ENCODE results near the gene DHPS. TPM values are rescaled to one million over a fixed set of nuclear protein-coding genes. Genes with fewer than 3 reads are reported as not detected.

Gene DHPS
- total RNA-seq, 2 experiments from 2014 or later: 106 to 113 TPM

DNA sequence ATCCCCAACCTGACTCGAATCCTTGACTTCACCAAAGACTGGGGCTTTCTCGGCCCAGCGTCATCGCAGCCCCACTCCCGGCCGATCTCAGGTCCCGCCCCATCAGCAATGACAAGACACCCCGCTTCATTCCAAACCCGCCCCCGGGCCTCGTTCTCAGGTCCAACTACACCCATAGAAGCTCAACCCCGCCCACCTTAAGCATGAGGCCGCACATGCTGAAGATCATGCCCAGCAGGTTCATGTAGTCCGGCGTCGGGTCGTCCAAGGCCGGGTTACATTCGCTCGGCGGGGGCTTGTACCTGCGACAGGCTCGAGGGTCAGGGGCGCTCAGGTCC, 12.8 kb downstream of the DHPS start:
- CTCF ChIA-PET: interaction anchor here (0.6 to 7.0 kb wide), 7 partner anchors 9 to 146 kb away, joined by 4 to 44 read pairs (median 5); partner anchors contain the start of genes ZNF490 and ZNF791

GRCh38 chr19:12668346-12668745, 13.3 kb downstream of the DHPS start:
- peaks cover 38% of the 10 kb centered on the region for H3K36me3 Mint-ChIP-seq (ENCODE audit: low read depth)
- POLR2A ChIA-PET: interaction anchor here (0.9 to 5.4 kb wide), 7 partner anchors 12 to 335 kb away, joined by 3 to 37 read pairs (median 6); partner anchors contain the start of genes DHPS, TNPO2, ZNF490 and ZNF563
- no peaks in the 10 kb centered on the region for H3K27me3 Mint-ChIP-seq

More for the DNA sequence above, 12.8 kb downstream of the DHPS start:
- H3K36me3 Mint-ChIP-seq (ENCODE audit: low read depth): peaks cover 34% of the 10 kb centered on the region
- DNase-seq: peak; percentile 72
- peaks cover 62% of the 10 kb centered on the region for H3K4me1 Mint-ChIP-seq
- peak overlapping the region; percentile 97 for H3K27ac Mint-ChIP-seq
- POLR2A ChIA-PET: interaction anchor here (0.9 to 5.4 kb wide), 10 partner anchors 9 to 335 kb away, joined by 3 to 37 read pairs (median 4); partner anchors contain the start of genes DHPS, RNASEH2A, TNPO2 and ZNF490
- H3K9me3 Mint-ChIP-seq: no peaks in the 10 kb centered on the region
- no peaks in the 10 kb centered on the region for H3K27me3 Mint-ChIP-seq
- peak overlapping the region; percentile 89 for H3K4me3 Mint-ChIP-seq

DNA sequence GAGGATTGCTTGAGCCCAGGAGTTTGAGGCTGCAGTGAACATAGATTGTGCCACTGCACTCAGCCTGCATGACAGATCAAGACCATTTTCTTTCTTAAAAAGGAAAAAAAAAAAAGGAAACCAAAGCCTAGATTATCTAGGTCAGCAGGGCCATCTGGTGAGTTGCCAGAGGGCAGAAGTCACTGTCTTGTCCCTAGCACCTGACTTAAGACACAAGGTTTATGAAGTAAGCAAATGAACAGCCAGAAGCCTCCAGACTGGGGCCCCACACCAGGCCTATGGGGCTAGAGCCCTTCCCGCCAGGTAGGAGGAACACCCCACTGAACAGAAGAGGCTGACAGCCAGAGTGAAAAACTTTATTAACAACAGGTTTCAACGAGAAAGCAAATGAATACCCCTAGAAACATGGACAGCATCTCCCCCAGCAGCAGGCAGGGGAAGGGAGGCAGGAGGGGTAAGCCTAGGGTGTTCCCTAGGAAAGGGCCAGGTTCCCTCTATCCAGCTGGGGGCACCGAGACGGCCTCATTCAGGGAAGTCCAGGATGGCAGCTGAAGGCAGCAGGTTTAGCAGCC, 13.9 kb downstream of the DHPS start:
- Mint-ChIP-seq H3K36me3 (ENCODE audit: low read depth) (peaks cover 43% of the 10 kb centered on the region), H3K4me3 (peak overlapping the region; percentile 89), H3K9me3 (no peaks in the 10 kb centered on the region), H3K4me1 (peaks cover 68% of the 10 kb centered on the region), H3K27ac (peak overlapping the region; percentile 97), H3K27me3 (no peaks in the 10 kb centered on the region)
- POLR2A ChIA-PET: interaction anchor here (0.9 to 5.4 kb wide), 2 partner anchors 54 to 334 kb away, joined by 3 to 37 read pairs; partner anchors contain the start of gene ZNF563
- no peak for DNase-seq
- CTCF ChIA-PET: interaction anchor here (1.1 to 7.0 kb wide), 4 partner anchors 28 to 104 kb away, joined by 4 to 44 read pairs (median 4); partner anchors contain the start of genes ZNF490 and ZNF791

More at GRCh38 chr19:12668346-12668745, 13.3 kb downstream of the DHPS start:
- DNase-seq: no peak
- H3K4me1 Mint-ChIP-seq: peaks cover 67% of the 10 kb centered on the region
- H3K27ac Mint-ChIP-seq: peak overlapping the region; percentile 97
- CTCF ChIA-PET: interaction anchor here (0.6 to 7.0 kb wide), 7 partner anchors 10 to 147 kb away, joined by 4 to 44 read pairs (median 5); partner anchors contain the start of genes ZNF490 and ZNF791
- peak overlapping the region; percentile 89 for H3K4me3 Mint-ChIP-seq
- no peaks in the 10 kb centered on the region for H3K9me3 Mint-ChIP-seq

DNA sequence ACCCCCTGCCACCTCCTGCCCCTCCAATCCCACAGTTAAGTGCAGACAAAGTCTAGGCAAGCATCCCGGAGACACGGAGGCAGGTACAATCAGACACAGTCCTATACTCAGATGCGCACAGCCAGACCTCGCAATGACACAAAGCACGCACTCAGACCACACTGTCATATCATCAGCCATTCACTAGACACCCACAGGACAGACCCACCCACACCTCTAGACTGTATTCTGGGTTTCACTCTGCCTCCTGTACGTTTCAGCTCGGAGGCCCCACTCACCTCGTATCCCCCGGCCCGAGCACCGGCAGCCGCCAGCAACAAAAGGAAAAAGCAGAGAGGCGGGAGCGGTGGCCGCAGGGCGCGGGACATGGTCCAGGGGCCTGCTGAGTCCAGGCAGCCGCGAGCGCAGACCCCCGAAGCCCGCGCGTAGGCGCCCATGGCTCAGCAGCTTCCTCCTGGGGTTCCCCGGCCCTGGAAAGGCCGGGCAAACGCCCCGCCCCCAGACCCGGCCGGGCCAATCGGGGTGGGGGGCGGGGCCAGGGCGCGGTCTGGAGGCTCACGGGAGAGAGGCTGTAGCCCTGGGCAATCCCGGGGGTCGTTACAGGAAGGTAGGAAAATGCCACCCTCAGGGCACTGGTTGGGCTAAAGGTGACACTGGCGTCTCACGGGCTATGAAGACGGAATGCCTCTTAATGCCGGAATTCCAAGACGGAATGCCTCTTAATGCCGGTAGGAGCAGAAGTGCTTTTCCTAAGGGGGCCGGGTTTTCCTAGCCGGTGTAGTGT, 15.2 kb downstream of the DHPS start, which contains the start of the genes MAN2B1 and WDR83:
MAN2B1 (minus strand) TSS at position 478 of the 784 bp plus-strand sequence; CDS start at position 437, 41 bp downstream.
WDR83 (plus strand) TSS at position 543 of the 784 bp plus-strand sequence. CDS start 2,984 bp downstream, outside the sequence.
- peaks cover 36% of the 10 kb centered on the region for H3K36me3 Mint-ChIP-seq (ENCODE audit: low read depth)
- CTCF ChIA-PET: interaction anchor here (1.3 to 1.9 kb wide), 4 partner anchors 11 to 103 kb away, joined by 4 to 5 read pairs (median 4); partner anchors contain the start of genes ZNF490 and ZNF791
- H3K4me1 Mint-ChIP-seq: peaks cover 64% of the 10 kb centered on the region
- peak within 1 kb of the TSS; percentile 97 for H3K27ac Mint-ChIP-seq
- DNase-seq: peak; percentile 80
- no peaks in the 10 kb centered on the region for H3K9me3 Mint-ChIP-seq
- POLR2A ChIA-PET: interaction anchor here (0.7 to 5.4 kb wide), 10 partner anchors 15 to 333 kb away, joined by 3 to 37 read pairs (median 4); partner anchors contain the start of genes DHPS, JUNB, ZNF490 and ZNF563
- peak within 1 kb of the TSS; percentile 92 for H3K4me3 Mint-ChIP-seq
- no peaks in the 10 kb centered on the region for H3K27me3 Mint-ChIP-seq

- POLR2A ChIA-PET: interaction anchor here (0.7 to 5.4 kb wide), 10 partner anchors 14 to 332 kb away, joined by 3 to 37 read pairs (median 4); partner anchors contain the start of genes DHPS, JUNB, ZNF490 and ZNF563
- Mint-ChIP-seq H3K4me3 (peak overlapping the region; percentile 92), H3K27me3 (no peaks in the 10 kb centered on the region), H3K4me1 (peaks cover 61% of the 10 kb centered on the region), H3K27ac (peak overlapping the region; percentile 85), H3K36me3 (ENCODE audit: low read depth) (peaks cover 43% of the 10 kb centered on the region), H3K9me3 (no peaks in the 10 kb centered on the region)
- DNase-seq: peak; percentile 32
- CTCF ChIA-PET: interaction anchor here (1.3 to 1.9 kb wide), 4 partner anchors 12 to 102 kb away, joined by 4 to 5 read pairs (median 4); partner anchors contain the start of genes ZNF490 and ZNF791
These were observed 15.9 kb downstream of the DHPS start for GRCh38 chr19:12665671-12666264.

- CTCF ChIA-PET: interaction anchor here (1.4 to 1.9 kb wide), 3 partner anchors 13 to 101 kb away, joined by 4 to 5 read pairs (median 5); no protein-coding TSS in a partner anchor
- POLR2A ChIA-PET: interaction anchor here (1.0 to 5.4 kb wide), 7 partner anchors 14 to 128 kb away, joined by 3 to 37 read pairs (median 6); partner anchors contain the start of genes DHPS, ZNF490 and ZNF791
- H3K4me1 Mint-ChIP-seq: peaks cover 57% of the 10 kb centered on the region
- peak overlapping the region; percentile 92 for H3K4me3 Mint-ChIP-seq
- DNase-seq: peak; percentile 73
- no peaks in the 10 kb centered on the region for H3K9me3 Mint-ChIP-seq
- no peaks in the 10 kb centered on the region for H3K27me3 Mint-ChIP-seq
- peaks cover 46% of the 10 kb centered on the region for H3K36me3 Mint-ChIP-seq (ENCODE audit: low read depth)
- H3K27ac Mint-ChIP-seq: peak overlapping the region; percentile 85
These were observed 16.5 kb downstream of the DHPS start for GRCh38 chr19:12665281-12665573.

DNA sequence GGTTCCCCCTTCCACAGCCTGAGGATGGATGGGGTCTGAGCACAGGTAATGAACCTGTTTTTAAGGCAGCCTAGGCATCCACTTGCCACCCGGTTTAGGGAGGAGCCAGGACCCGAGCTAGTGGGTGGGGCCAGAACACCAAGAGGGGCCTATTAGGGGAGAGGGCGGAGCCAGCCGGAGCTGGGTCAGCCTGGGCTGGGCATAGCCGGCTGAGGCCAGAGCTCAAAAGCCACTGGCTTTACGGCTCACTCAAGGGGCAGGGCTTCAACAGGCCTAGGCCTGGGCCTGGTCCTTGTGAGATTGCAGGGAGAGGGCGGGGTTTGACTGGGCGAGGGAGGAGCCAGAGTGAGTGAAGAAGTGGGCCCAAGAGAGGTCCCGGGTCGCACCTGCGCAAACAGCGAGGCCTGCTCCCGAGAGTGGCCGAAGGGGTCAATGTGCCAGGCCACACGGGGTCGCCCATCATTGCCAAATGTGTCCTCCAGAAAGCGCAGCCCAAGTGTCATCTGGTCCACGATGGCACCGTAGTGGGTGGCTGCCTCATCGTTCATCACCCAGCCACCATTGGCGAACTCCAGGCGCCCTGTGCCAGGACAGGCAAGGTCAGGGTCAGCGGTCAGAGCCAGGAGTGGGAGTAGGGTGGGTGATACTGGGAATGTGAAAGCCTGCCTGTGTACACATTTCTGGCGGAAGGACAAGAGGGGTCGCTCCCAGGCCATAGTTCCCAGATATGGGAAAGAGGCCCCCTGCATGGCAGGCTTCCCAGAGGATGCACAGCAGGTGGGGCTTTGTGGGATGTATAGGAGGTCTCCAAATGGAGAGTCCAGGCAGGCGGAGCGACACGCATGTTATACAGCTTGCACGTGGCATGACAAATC, 17.0 kb downstream of the DHPS start:
- no peaks in the 10 kb centered on the region for H3K27me3 Mint-ChIP-seq
- ChIA-PET POLR2A (interaction anchor here (1.0 to 5.4 kb wide), 4 partner anchors 13 to 54 kb away, joined by 3 to 37 read pairs (median 10); partner anchors contain the start of genes DHPS, ZNF490 and ZNF791), CTCF (interaction anchor here (1.4 to 1.9 kb wide), 3 partner anchors 13 to 101 kb away, joined by 4 to 5 read pairs (median 5); no protein-coding TSS in a partner anchor)
- H3K9me3 Mint-ChIP-seq: no peaks in the 10 kb centered on the region
- H3K36me3 Mint-ChIP-seq (ENCODE audit: low read depth): peaks cover 51% of the 10 kb centered on the region
- no peak for DNase-seq
- H3K4me3 Mint-ChIP-seq: peak overlapping the region; percentile 92
- H3K27ac Mint-ChIP-seq: peak overlapping the region; percentile 85
- H3K4me1 Mint-ChIP-seq: peaks cover 55% of the 10 kb centered on the region

- H3K27me3 Mint-ChIP-seq: no peaks in the 10 kb centered on the region
- H3K4me1 Mint-ChIP-seq: peaks cover 24% of the 10 kb centered on the region
- DNase-seq: no peak
- no peak overlapping the region for H3K27ac Mint-ChIP-seq
- H3K36me3 Mint-ChIP-seq (ENCODE audit: low read depth): peaks cover 63% of the 10 kb centered on the region
- H3K9me3 Mint-ChIP-seq: no peaks in the 10 kb centered on the region
- CTCF ChIA-PET: interaction anchor here (0.8 to 1.3 kb wide), 2 partner anchors 11 to 166 kb away, joined by 3 to 4 read pairs; no protein-coding TSS in a partner anchor
- no peak overlapping the region for H3K4me3 Mint-ChIP-seq
- POLR2A ChIA-PET: interaction anchor here (1.5 kb wide), 1 partner anchor 47 kb away, joined by 4 read pairs; no protein-coding TSS in a partner anchor
These were observed 20.7 kb downstream of the DHPS start for GRCh38 chr19:12660980-12661379.

DNA sequence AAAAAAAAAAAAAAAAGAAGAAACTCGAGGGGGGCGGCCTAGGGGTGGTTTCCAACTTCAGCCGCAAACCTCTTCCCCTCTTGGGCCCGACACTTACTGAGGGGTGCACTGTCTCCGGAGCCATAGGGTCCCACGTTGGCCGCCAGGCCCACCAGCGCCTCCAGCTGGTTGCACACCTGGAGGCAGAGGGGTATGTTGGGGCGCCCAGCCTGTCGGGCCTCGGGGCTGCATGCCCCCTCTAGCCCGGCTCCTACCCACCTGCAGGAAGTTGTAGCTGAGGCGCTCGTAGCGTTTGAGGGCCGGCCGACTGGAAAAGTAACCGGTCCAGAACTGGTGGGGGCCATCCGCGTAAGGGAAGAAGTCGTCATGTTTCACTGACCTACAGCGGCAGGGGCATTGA, 23.7 kb downstream of the DHPS start:
- H3K27ac Mint-ChIP-seq: no peak overlapping the region
- peaks cover 55% of the 10 kb centered on the region for H3K36me3 Mint-ChIP-seq (ENCODE audit: low read depth)
- H3K9me3 Mint-ChIP-seq: no peaks in the 10 kb centered on the region
- H3K27me3 Mint-ChIP-seq: no peaks in the 10 kb centered on the region
- no peak overlapping the region for H3K4me3 Mint-ChIP-seq
- ChIA-PET CTCF (interaction anchor here (0.6 to 1.4 kb wide), 4 partner anchors 18 to 90 kb away, joined by 3 read pairs; no protein-coding TSS in a partner anchor), POLR2A (interaction anchor here (1.0 kb wide), 1 partner anchor 11 kb away, joined by 4 read pairs; a partner anchor contains a TSS)
- DNase-seq: no peak
- peaks cover 2% of the 10 kb centered on the region for H3K4me1 Mint-ChIP-seq

- ChIA-PET POLR2A (no interaction called here), CTCF (interaction anchor here (0.6 to 0.9 kb wide), 2 partner anchors 17 to 89 kb away, joined by 3 read pairs; no protein-coding TSS in a partner anchor)
- no peak for DNase-seq
- peaks cover 54% of the 10 kb centered on the region for H3K36me3 Mint-ChIP-seq (ENCODE audit: low read depth)
- no peak overlapping the region for H3K4me3 Mint-ChIP-seq
- no peak overlapping the region for H3K27ac Mint-ChIP-seq
- H3K9me3 Mint-ChIP-seq: no peaks in the 10 kb centered on the region
- peaks cover 2% of the 10 kb centered on the region for H3K4me1 Mint-ChIP-seq
- H3K27me3 Mint-ChIP-seq: no peaks in the 10 kb centered on the region
These were observed 24.6 kb downstream of the DHPS start for GRCh38 chr19:12656899-12657571.

DNA sequence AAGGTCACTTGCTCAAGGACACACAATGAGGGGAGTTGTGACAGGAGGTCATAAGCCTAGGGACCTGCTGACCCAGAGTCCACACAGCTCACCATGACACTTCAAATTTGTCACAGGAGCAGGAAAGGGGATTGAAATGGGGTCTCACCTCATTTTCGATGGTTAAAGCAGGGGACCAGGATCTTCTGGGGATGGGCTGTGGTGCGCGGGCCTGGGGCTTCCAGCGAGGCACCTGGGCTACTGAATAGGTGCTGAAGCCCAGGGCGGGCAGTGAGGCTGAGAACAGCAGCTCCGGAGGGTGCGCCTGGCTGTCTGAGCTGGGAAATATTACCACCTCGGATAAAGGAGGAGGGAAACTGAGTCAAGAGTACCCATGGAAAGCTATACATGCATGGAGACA, 26.1 kb downstream of the DHPS start:
- CTCF ChIA-PET: interaction anchor here (0.5 kb wide), 1 partner anchor 15 kb away, joined by 3 read pairs; no protein-coding TSS in a partner anchor
- peaks cover 58% of the 10 kb centered on the region for H3K36me3 Mint-ChIP-seq (ENCODE audit: low read depth)
- no peaks in the 10 kb centered on the region for H3K9me3 Mint-ChIP-seq
- DNase-seq: no peak
- peaks cover 2% of the 10 kb centered on the region for H3K4me1 Mint-ChIP-seq
- no peak overlapping the region for H3K4me3 Mint-ChIP-seq
- H3K27me3 Mint-ChIP-seq: no peaks in the 10 kb centered on the region
- POLR2A ChIA-PET: no interaction called here
- no peak overlapping the region for H3K27ac Mint-ChIP-seq

Data from activated CD4-positive, alpha-beta memory T cell treated with anti-CD3 and anti-CD28 coated beads, Interleukin-2, amount 10 ng/mL, durations not matched to agents 7 days and 5 days (primary cell).